PC-9 (cell line): Measurements from ENCODE around the gene PPIE. TPM values are rescaled to one million over a fixed set of nuclear protein-coding genes. Genes with fewer than 3 reads are reported as not detected.
A peak's percentile ranks its signal among the peaks of the same experiment; 100 is the strongest.

Source experiments
- BruUV-seq: library from RNA; stranded (reverse); fragments of 400-500 nt; replicated peaks from 2 replicates; lab custom pipeline; 2021; lab: Mats Ljungman, UMichigan
- CTCF ChIA-PET: fragments of 300-600 bp; sonication (Branson Sonifier 250); formaldehyde crosslinking; loops from one replicate; lab custom pipeline; 2022; ENCODE audit warnings: antibody characterized with exemption; lab: Charles Lee
- POLR2A ChIA-PET: fragments of 300-600 bp; sonication (Branson Sonifier 250); formaldehyde crosslinking; loops from one replicate; lab custom pipeline; 2022; ENCODE audit warnings: antibody characterized with exemption; ENCODE audit not compliant: unreplicated experiment; lab: Charles Lee
- DNase-seq, 2 experiments: peaks; one replicate each; pipeline versions ENCODE4 v3.0.0 to v3.0.0-alpha.2; 2015 to 2022; ENCODE audit warnings: mixed read lengths in 1 of 2
- H2AFZ ChIP-seq: fragments of 200-600 bp; sonication (generic); 2 replicates; pipeline ENCODE4 v1.8.1; 2017; ENCODE audit warnings: antibody characterized with exemption
- H3F3A ChIP-seq: fragments of 200-600 bp; sonication (generic); 2 replicates; pipeline ENCODE4 v1.8.1; 2017; ENCODE audit warnings: antibody characterized with exemption, mild to moderate bottlenecking, low read depth; ENCODE audit not compliant: insufficient read depth
- H3K27ac ChIP-seq: fragments of 200-600 bp; sonication (generic); 2 replicates; pipeline ENCODE4 v1.6.1; 2016; ENCODE audit warnings: mixed run types
- H3K27me3 ChIP-seq: fragments of 200-600 bp; sonication (generic); 2 replicates; pipeline ENCODE4 v1.6.1; 2016; ENCODE audit warnings: low read depth, mixed run types; ENCODE audit not compliant: insufficient read depth
- H3K36me3 ChIP-seq: fragments of 200-600 bp; sonication (generic); 2 replicates; pipeline ENCODE4 v1.6.1; 2016; ENCODE audit warnings: low read depth, mixed run types
- H3K4me1 ChIP-seq: fragments of 200-600 bp; sonication (generic); replicated peaks from 2 replicates; pipeline ENCODE4 v1.6.1; 2016; ENCODE audit warnings: mixed run types; ENCODE audit not compliant: insufficient read depth
- H3K4me2 ChIP-seq: fragments of 200-600 bp; sonication (generic); 2 replicates; pipeline ENCODE4 v1.6.1; 2017; ENCODE audit warnings: mixed run types
- H3K4me3 ChIP-seq: fragments of 200-600 bp; sonication (generic); 2 replicates; pipeline ENCODE4 v1.6.1; 2016; ENCODE audit warnings: mixed run types
- H3K79me2 ChIP-seq: fragments of 200-600 bp; sonication (generic); 2 replicates; pipeline ENCODE4 v1.6.1; 2017; ENCODE audit warnings: low read depth, mixed run types
- H3K9me2 ChIP-seq: fragments of 200-600 bp; sonication (generic); 2 replicates; pipeline ENCODE4 v1.8.1; 2017; ENCODE audit warnings: mild to moderate bottlenecking; ENCODE audit not compliant: insufficient read depth
- H3K9me3 ChIP-seq: fragments of 200-600 bp; sonication (generic); 2 replicates; pipeline ENCODE4 v1.8.1; 2016; ENCODE audit warnings: low read depth; ENCODE audit not compliant: insufficient read depth
- H4K20me1 ChIP-seq: fragments of 200-600 bp; sonication (generic); 2 replicates; pipeline ENCODE4 v1.8.1; 2017; ENCODE audit not compliant: insufficient read depth
- CTCF ChIP-seq: fragments of 200-600 bp; sonication (generic); conservative IDR thresholded peaks from 2 replicates; pipeline ENCODE4 v1.6.1; 2017; ENCODE audit warnings: mixed run types, antibody characterized with exemption, mild to moderate bottlenecking, moderate library complexity
- EZH2 ChIP-seq: fragments of 200-600 bp; sonication (generic); IDR thresholded peaks from 2 replicates; pipeline ENCODE4 v1.8.0; 2017; ENCODE audit warnings: antibody characterized with exemption, low read depth
- intact Hi-C: fragments of 100-400 bp; cut with micrococcal nuclease; formaldehyde crosslinking; loops from one replicate; pipeline ENCODE4 v1.10.0; 2022; ENCODE audit not compliant: unreplicated experiment
- total RNA-seq: library from RNA; stranded (reverse); gene quantifications from 2 replicates; pipeline ENCODE4 v1.2.3, GENCODE V29; 2021

Gene PPIE
- total RNA-seq, 1 experiment from 2014 or later, result 81.1 TPM

- H2AFZ ChIP-seq, result peak within 1 kb of the TSS; percentile 79; the same call in 1 of the 2 replicates
- intact Hi-C loops, result no loop called here
- no peaks in the 10 kb centered on the region for H3K27me3 ChIP-seq
- H3K4me2 ChIP-seq, result peak within 1 kb of the TSS; percentile 75
- H3K79me2 ChIP-seq, result no peaks in the 10 kb centered on the region
- H3K9me3 ChIP-seq, result no peaks in the 10 kb centered on the region
- H4K20me1 ChIP-seq, result no peaks in the 10 kb centered on the region
- H3F3A ChIP-seq, result no peaks in the 10 kb centered on the region
- no peaks in the 10 kb centered on the region for H3K4me1 ChIP-seq
- POLR2A ChIA-PET, result interaction anchor here (0.6 kb wide), 1 partner anchor 674 kb away, joined by 8 read pairs; no protein-coding TSS in a partner anchor
- peak within 1 kb of the TSS; percentile 59 for H3K4me3 ChIP-seq
- CTCF ChIA-PET, result interaction anchor here (0.6 kb wide), 2 partner anchors 183 to 800 kb away, joined by 3 to 6 read pairs; no protein-coding TSS in a partner anchor
- H3K36me3 ChIP-seq, result no peaks in the 10 kb centered on the region
- no peaks in the 10 kb centered on the region for H3K9me2 ChIP-seq
- no peak for TF ChIP-seq CTCF
- TF ChIP-seq EZH2, result no peak
- DNase-seq, result peak; percentile 46 to 82
- TSS peak; percentile 58 for BruUV-seq
- no peak within 1 kb of the TSS for H3K27ac ChIP-seq
These were observed 50.3 kb downstream of the PPIE start, which contains the start of gene BMP8B for GRCh38 chr1:39788758-39789570. TSS of gene BMP8B (minus strand) at chr1:39788865. CDS start at chr1:39788485, 380 bp downstream.

- intact Hi-C loops, result no loop called here
- H3K27ac ChIP-seq, result no peak overlapping the region
These were observed 51.0 kb downstream of the PPIE start for GRCh38 chr1:39789571-39790110.

More at GRCh38 chr1:39789571-39790110, 51.0 kb downstream of the PPIE start:
- Histone ChIP-seq H3K79me2 (no peaks in the 10 kb centered on the region), H4K20me1 (no peaks in the 10 kb centered on the region), H3K36me3 (no peaks in the 10 kb centered on the region), H3K4me3 (peak overlapping the region; percentile 59), H3K4me1 (no peaks in the 10 kb centered on the region), H3K27me3 (no peaks in the 10 kb centered on the region), H3K9me3 (no peaks in the 10 kb centered on the region), H2AFZ (peak overlapping the region; percentile 79; the same call in 1 of the 2 replicates), H3K4me2 (peak overlapping the region; percentile 75), H3F3A (no peaks in the 10 kb centered on the region), H3K9me2 (no peaks in the 10 kb centered on the region)
- TF ChIP-seq EZH2 (no peak), CTCF (no peak)
- ChIA-PET CTCF (no interaction called here), POLR2A (no interaction called here)
- no TSS peak for BruUV-seq
- no peak for DNase-seq
